Cerebellar cortex (tissue), 1 donor: Measurements from ENCODE around the gene FAM32A.
A peak's percentile ranks its signal among the peaks of the same experiment; 100 is the strongest.

ENCODE experiments used
- DNase-seq: peaks from one replicate; pipeline ENCODE4 v3.0.0-alpha.2; 2015; ENCODE audit warnings: low spot score

The FAM32A gene

GRCh38 chr19:16202320-16203255 lies 17.4 kb downstream of the FAM32A start:
- no peak for DNase-seq

GRCh38 chr19:16203256-16204004 lies 18.2 kb downstream of the FAM32A start:
- DNase-seq: no peak

- no peak for DNase-seq
Measured at GRCh38 chr19:16204005-16204294, 18.7 kb downstream of the FAM32A start.

- DNase-seq: no peak
Measured at GRCh38 chr19:16205205-16206045, 20.2 kb downstream of the FAM32A start.

- no peak for DNase-seq
Measured at GRCh38 chr19:16206046-16206605, 20.9 kb downstream of the FAM32A start.

- no peak for DNase-seq
Measured at GRCh38 chr19:16206637-16207036, 21.4 kb downstream of the FAM32A start.

- no peak for DNase-seq
Measured at GRCh38 chr19:16207063-16207462, 21.9 kb downstream of the FAM32A start.

- DNase-seq: no peak
Measured at GRCh38 chr19:16207490-16208025, 22.3 kb downstream of the FAM32A start.

GRCh38 chr19:16208064-16208759 lies 23.0 kb downstream of the FAM32A start:
- no peak for DNase-seq

- no peak for DNase-seq
Measured at GRCh38 chr19:16208847-16209665, 23.8 kb downstream of the FAM32A start.

GRCh38 chr19:16210168-16210567 lies 25.0 kb downstream of the FAM32A start:
- DNase-seq: no peak

GRCh38 chr19:16213076-16213475 lies 27.9 kb downstream of the FAM32A start:
- DNase-seq: no peak

GRCh38 chr19:16216744-16217670 lies 31.8 kb downstream of the FAM32A start:
- peak; percentile 71 for DNase-seq

- no peak for DNase-seq
Measured at GRCh38 chr19:16217716-16218451, 32.7 kb downstream of the FAM32A start.

GRCh38 chr19:16218851-16219250 lies 33.6 kb downstream of the FAM32A start:
- no peak for DNase-seq

GRCh38 chr19:16222806-16223205 lies 37.6 kb downstream of the FAM32A start:
- DNase-seq: no peak

- no peak for DNase-seq
Measured at GRCh38 chr19:16223746-16224145, 38.5 kb downstream of the FAM32A start.

- no peak for DNase-seq
Measured at GRCh38 chr19:16224293-16225045, 39.3 kb downstream of the FAM32A start.
